K562 (cell line): ENCODE results near the gene NCBP2. TPM values are rescaled to one million over a fixed set of nuclear protein-coding genes. Genes with fewer than 3 reads are reported as not detected.

Experiments used
- ATAC-seq: fragments of 200-7000 bp; cut with Tn5 transposase; 3 replicates; pipeline ENCODE4 v1.9.1; 2020; ENCODE audit warnings: moderate library complexity
- BruUV-seq: library from RNA; stranded (reverse); fragments of 400-500 nt; replicated peaks from 2 replicates; lab custom pipeline; 2021; lab: Mats Ljungman, UMichigan
- CTCF ChIA-PET: fragments of 300-600 bp; formaldehyde crosslinking; extraction: SDS; loops from one replicate; lab custom pipeline; 2021; ENCODE audit warnings: low intra/inter-chr PET ratio; lab: Yijun Ruan, JAX
- POLR2A ChIA-PET: fragments of 300-600, 350-650 bp; sonication (Branson Sonifier 250); formaldehyde crosslinking; extraction: SDS; loops from one replicate; lab custom pipeline; 2021; ENCODE audit warnings: antibody characterized with exemption, inconsistent platforms; lab: Yijun Ruan, JAX
- DNase-seq, 4 experiments: peaks; one replicate each; pipeline versions ENCODE4 v3.0.0 to v3.0.0-alpha.2; 2011 to 2018; ENCODE audit warnings: low spot score in 3 of 4, mixed read lengths in 3 of 4; ENCODE audit errors: extremely low read depth in 1 of 4
- FAIRE-seq: peaks from 2 replicates; lab custom pipeline; 2011; peaks lifted over from hg19 to GRCh38; lab: Jason Lieb, UNC
- H2AFZ ChIP-seq: 2 replicates; pipeline ENCODE4 v1.6.0; 2011; ENCODE audit warnings: low read depth, low read length, control low read depth, inconsistent platforms
- H3K27ac ChIP-seq: fragments of 200-600 bp; 3 replicates; pipeline ENCODE4 v1.8.0; 2011; ENCODE audit warnings: low read depth, mild to moderate bottlenecking, control low read depth, inconsistent platforms, low read length, moderate library complexity, mixed read lengths; ENCODE audit errors: extremely low read depth
- H3K27me3 ChIP-seq, 2 experiments: fragments of 300-600 bp in 1 of 2; 2 replicates in 1 of 2; 3 replicates in 1 of 2; pipeline versions ENCODE4 v1.6.0 to v1.8.0; 2011; ENCODE audit warnings: inconsistent platforms in 2 of 2, low read length in 2 of 2, mild to moderate bottlenecking in 1 of 2, mixed read lengths in 1 of 2, moderate library complexity in 1 of 2; ENCODE audit not compliant: control insufficient read depth in 2 of 2, insufficient read depth in 2 of 2
- H3K36me3 ChIP-seq: fragments of 300-600 bp; 3 replicates; pipeline ENCODE4 v1.8.0; 2011; ENCODE audit warnings: mild to moderate bottlenecking, low read length, inconsistent platforms; ENCODE audit not compliant: control insufficient read depth, insufficient read depth
- H3K4me1 ChIP-seq, 2 experiments: fragments of 200-600 bp in 1 of 2; replicated peaks in 1 of 2; 2 replicates in 1 of 2; 3 replicates in 1 of 2; pipeline versions ENCODE4 v1.5.1 to v1.8.0; 2011; ENCODE audit warnings: inconsistent platforms in 2 of 2, low read length in 2 of 2, mild to moderate bottlenecking in 1 of 2, mixed read lengths in 1 of 2, moderate library complexity in 1 of 2; ENCODE audit not compliant: control insufficient read depth in 2 of 2, insufficient read depth in 2 of 2
- H3K4me2 ChIP-seq: 2 replicates; pipeline ENCODE4 v1.6.1; 2011; ENCODE audit warnings: low read length, control low read depth, inconsistent platforms, mixed read lengths; ENCODE audit not compliant: insufficient read depth
- H3K4me3 ChIP-seq: fragments of 200-600 bp; sonication (generic), shearing (Covaris generic); 2 replicates; pipeline ENCODE4 v1.5.1; 2016; ENCODE audit warnings: control low read depth, inconsistent platforms
- H3K79me2 ChIP-seq: fragments of 200-600 bp; 3 replicates; pipeline ENCODE4 v1.8.0; 2011; ENCODE audit warnings: low read length, inconsistent platforms; ENCODE audit not compliant: control insufficient read depth, insufficient read depth
- H3K9ac ChIP-seq, 2 experiments: 2 replicates each; pipeline versions ENCODE4 v1.6.0 to v1.6.1; 2011; ENCODE audit warnings: low read depth in 2 of 2, low read length in 2 of 2, control low read depth in 1 of 2, inconsistent platforms in 1 of 2, mild to moderate bottlenecking in 1 of 2, mixed read lengths in 1 of 2; ENCODE audit not compliant: insufficient read depth in 1 of 2
- H3K9me1 ChIP-seq: one replicate; pipeline ENCODE4 v1.6.0; 2011; ENCODE audit warnings: inconsistent platforms, mild to moderate bottlenecking, low read length, moderate library complexity; ENCODE audit not compliant: control insufficient read depth, insufficient read depth
- H3K9me3 ChIP-seq: replicated peaks from 2 replicates; pipeline ENCODE4 v1.5.1; 2011; ENCODE audit warnings: low read depth, low read length, inconsistent platforms; ENCODE audit not compliant: control insufficient read depth, insufficient read depth
- H4K20me1 ChIP-seq: replicated peaks from 2 replicates; pipeline ENCODE4 v1.6.1; 2011; ENCODE audit warnings: low read length, inconsistent platforms, mixed read lengths; ENCODE audit not compliant: control insufficient read depth, insufficient read depth
- CEBPB ChIP-seq: fragments of 450-650 bp; IDR thresholded peaks from 2 replicates; pipeline ENCODE4 v1.6.1; 2016; ENCODE audit warnings: missing genetic modification characterization, missing compliant biosample characterization
- CHD1 ChIP-seq: fragments of 200-600 bp; sonication (generic); IDR thresholded peaks from one replicate; pipeline ENCODE4 v1.6.1; 2012; ENCODE audit warnings: mild to moderate bottlenecking, moderate library complexity, low read length, inconsistent platforms
- ETV6 ChIP-seq, 3 experiments: fragments of 150-350 bp in 1 of 3; sonication (generic) in 1 of 3; formaldehyde crosslinking in 1 of 3; IDR thresholded peaks; 2 replicates each; pipeline versions ENCODE4 v1.6.1 to v1.8.0; 2014 to 2022; ENCODE audit warnings: borderline replicate concordance in 2 of 3, low read depth in 2 of 3, antibody characterized with exemption in 1 of 3, low read length in 1 of 3, mild to moderate bottlenecking in 1 of 3, missing genetic modification reagents in 1 of 3
- HDAC6 ChIP-seq: IDR thresholded peaks from 2 replicates; pipeline ENCODE4 v1.6.1; 2012; ENCODE audit warnings: low read depth, mild to moderate bottlenecking, control low read depth, inconsistent platforms, low read length, moderate library complexity
- SIN3A ChIP-seq, 2 experiments: fragments of 150-350 bp in 1 of 2; IDR thresholded peaks; 2 replicates each; pipeline ENCODE4 v1.6.1; 2011 to 2016; ENCODE audit warnings: borderline replicate concordance in 2 of 2, low read depth in 2 of 2, low read length in 2 of 2, mild to moderate bottlenecking in 2 of 2, moderate library complexity in 2 of 2; ENCODE audit not compliant: control insufficient read depth in 1 of 2
- SOX6 ChIP-seq: fragments of 450-650 bp; IDR thresholded peaks from 2 replicates; pipeline ENCODE4 v1.6.1; 2014; ENCODE audit warnings: mild to moderate bottlenecking
- ZFX ChIP-seq: sonication (generic); formaldehyde crosslinking; IDR thresholded peaks from 2 replicates; pipeline ENCODE4 v1.8.0; 2022; ENCODE audit warnings: mild to moderate bottlenecking, missing genetic modification reagents, moderate library complexity
- whole genome bisulfite sequencing: fragments of 100-300 bp; shearing (Covaris generic); methylation state at CpG from one replicate; pipeline ENCODE4 v1.1.6; 2016; ENCODE audit warnings: low coverage, mixed read lengths; ENCODE audit not compliant: insufficient coverage; ENCODE audit errors: missing lambda C conversion rate; 5-methylcytosine and 5-hydroxymethylcytosine counted together
- in situ Hi-C: fragments of 300-500 bp; cut with MboI; formaldehyde crosslinking; loops from 4 replicates; pipeline ENCODE4 v1.15.0; 2018; ENCODE audit warnings: inconsistent platforms, mixed read lengths
- intact Hi-C: fragments of 100-400 bp; cut with micrococcal nuclease; formaldehyde crosslinking; loops from 2 replicates; pipeline ENCODE4 v1.14.2; 2022
- polyA plus RNA-seq, 8 experiments: library from polyadenylated mRNA; depleted of rRNA in 4 of 8; stranded (reverse) in 5 of 8; unstranded in 3 of 8; fragments of >200 nt; fragmentation: Nextera tagmentation in 2 of 8; fragmentation: Illumina TruSeq in 1 of 8; extraction: Ambion mirVana in 2 of 8; extraction: Trizol in 1 of 8; gene quantifications; 2 replicates each; pipeline versions ENCODE4 v1.2.1 to v1.2.3, GENCODE V29; 2011 to 2014; ENCODE audit warnings: inconsistent platforms in 1 of 8, missing spikeins in 1 of 8
- total RNA-seq, 7 experiments: library from RNA; depleted of rRNA in 6 of 7; stranded (reverse); fragments of >200 nt in 6 of 7; fragmentation: Illumina TruSeq in 2 of 7; extraction: Trizol in 2 of 7; gene quantifications; 2 replicates each; pipeline versions ENCODE4 v1.2.1 to v1.2.3, GENCODE V29; 2011 to 2021; ENCODE audit warnings: low replicate concordance in 1 of 7
- TF ChIP-seq, protein P1 (sequence below): fragments of 250-450 bp; sonication (Bioruptor Pico); IDR thresholded peaks from 2 replicates; pipeline ENCODE4 v1.5.0; 2021
- TF ChIP-seq, protein P2 (sequence below): fragments of 250-450 bp; sonication (Bioruptor Pico); IDR thresholded peaks from 2 replicates; pipeline ENCODE4 v1.4.0; 2020; ENCODE audit warnings: mild to moderate bottlenecking, moderate library complexity, borderline replicate concordance

Gene NCBP2
- total and polyA plus RNA-seq, 9 of the 15 experiments (the other 6 are each of a cell fraction or from before 2014, with no cell fraction given): 56.4 to 102 (median 82.3) TPM

DNA sequence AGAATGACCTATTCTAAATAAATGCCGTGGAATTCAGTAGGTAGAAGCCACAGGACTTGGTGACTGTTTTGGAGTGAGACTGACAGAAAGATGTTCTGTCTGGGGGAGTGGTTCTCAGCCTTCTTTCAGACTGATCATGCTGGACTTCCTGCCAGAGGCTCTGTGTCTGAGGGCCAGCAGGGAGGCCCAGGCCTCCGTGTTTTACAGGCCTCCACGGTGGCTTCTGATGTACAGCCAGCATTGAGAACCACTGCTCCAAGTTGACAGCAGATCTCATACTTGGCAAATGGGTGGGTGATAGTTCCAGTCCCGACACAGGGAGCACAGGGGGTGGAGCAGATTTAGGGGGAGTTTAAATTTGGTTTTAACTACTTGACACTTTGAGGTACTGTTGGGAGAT, 33.0 kb upstream of the NCBP2 start:
- peaks cover 21 to 22% of the 10 kb centered on the region in 2 experiments; a peak in 4 of 5 replicates for H3K4me1 ChIP-seq
- no peak overlapping the region for H3K4me2 ChIP-seq
- no peak overlapping the region for H3K4me3 ChIP-seq
- ChIA-PET CTCF (no interaction called here), POLR2A (interaction anchor here (0.9 kb wide), 1 partner anchor 11 kb away, joined by 3 read pairs; no protein-coding TSS in a partner anchor)
- H3K27ac ChIP-seq: peak overlapping the region; percentile 17; the same call in 1 of the 3 replicates
- H3K79me2 ChIP-seq: no peaks in the 10 kb centered on the region
- no peaks in the 10 kb centered on the region; the same call in 1 of the 2 replicates for H3K9me3 ChIP-seq
- BruUV-seq: no TSS peak
- H4K20me1 ChIP-seq: no peaks in the 10 kb centered on the region
- ATAC-seq (peak; percentile 5; the same call in 1 of the 3 replicates), FAIRE-seq (no peak)
- intact Hi-C loops: no loop called here
- TF ChIP-seq, protein P1, sequence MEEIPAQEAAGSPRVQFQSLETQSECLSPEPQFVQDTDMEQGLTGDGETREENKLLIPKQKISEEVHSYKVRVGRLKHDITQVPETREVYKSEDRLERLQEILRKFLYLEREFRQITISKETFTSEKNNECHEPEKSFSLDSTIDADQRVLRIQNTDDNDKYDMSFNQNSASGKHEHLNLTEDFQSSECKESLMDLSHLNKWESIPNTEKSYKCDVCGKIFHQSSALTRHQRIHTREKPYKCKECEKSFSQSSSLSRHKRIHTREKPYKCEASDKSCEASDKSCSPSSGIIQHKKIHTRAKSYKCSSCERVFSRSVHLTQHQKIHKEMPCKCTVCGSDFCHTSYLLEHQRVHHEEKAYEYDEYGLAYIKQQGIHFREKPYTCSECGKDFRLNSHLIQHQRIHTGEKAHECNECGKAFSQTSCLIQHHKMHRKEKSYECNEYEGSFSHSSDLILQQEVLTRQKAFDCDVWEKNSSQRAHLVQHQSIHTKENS (CRISPR knock-in tag): no peak
- no peak for TF ChIP-seq HDAC6
- TF ChIP-seq ZFX: peak; percentile 28; the same call in 1 of the 2 replicates
- no peak for TF ChIP-seq SOX6
- no peak for TF ChIP-seq CEBPB
- TF ChIP-seq ETV6 (IDR thresholded peaks at IDR 0.05; ENCODE audit: borderline replicate concordance in 1 of 2, low read depth in 2 of 2, low read length in 1 of 2): no peak
- TF ChIP-seq ETV6 (CRISPR knock-in tag; IDR thresholded peaks at IDR 0.05; ENCODE audit: borderline replicate concordance): no peak
- no peak for TF ChIP-seq CHD1
- no peak for TF ChIP-seq SIN3A (IDR thresholded peaks at IDR 0.05; ENCODE audit: borderline replicate concordance in 2 of 2, control insufficient read depth in 1 of 2, low read depth in 2 of 2, low read length in 2 of 2)
- TF ChIP-seq, protein P2, sequence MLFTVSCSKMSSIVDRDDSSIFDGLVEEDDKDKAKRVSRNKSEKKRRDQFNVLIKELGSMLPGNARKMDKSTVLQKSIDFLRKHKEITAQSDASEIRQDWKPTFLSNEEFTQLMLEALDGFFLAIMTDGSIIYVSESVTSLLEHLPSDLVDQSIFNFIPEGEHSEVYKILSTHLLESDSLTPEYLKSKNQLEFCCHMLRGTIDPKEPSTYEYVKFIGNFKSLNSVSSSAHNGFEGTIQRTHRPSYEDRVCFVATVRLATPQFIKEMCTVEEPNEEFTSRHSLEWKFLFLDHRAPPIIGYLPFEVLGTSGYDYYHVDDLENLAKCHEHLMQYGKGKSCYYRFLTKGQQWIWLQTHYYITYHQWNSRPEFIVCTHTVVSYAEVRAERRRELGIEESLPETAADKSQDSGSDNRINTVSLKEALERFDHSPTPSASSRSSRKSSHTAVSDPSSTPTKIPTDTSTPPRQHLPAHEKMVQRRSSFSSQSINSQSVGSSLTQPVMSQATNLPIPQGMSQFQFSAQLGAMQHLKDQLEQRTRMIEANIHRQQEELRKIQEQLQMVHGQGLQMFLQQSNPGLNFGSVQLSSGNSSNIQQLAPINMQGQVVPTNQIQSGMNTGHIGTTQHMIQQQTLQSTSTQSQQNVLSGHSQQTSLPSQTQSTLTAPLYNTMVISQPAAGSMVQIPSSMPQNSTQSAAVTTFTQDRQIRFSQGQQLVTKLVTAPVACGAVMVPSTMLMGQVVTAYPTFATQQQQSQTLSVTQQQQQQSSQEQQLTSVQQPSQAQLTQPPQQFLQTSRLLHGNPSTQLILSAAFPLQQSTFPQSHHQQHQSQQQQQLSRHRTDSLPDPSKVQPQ (CRISPR knock-in tag): no peak
- TF ChIP-seq, all 486 proteins: peak for 1
- WGBS: 46% methylated on average over 4 of the region's 4 CpGs
- Histone ChIP-seq H2AFZ (peak overlapping the region; percentile 80), H3K27me3 (no peaks in the 10 kb centered on the region), H3K9me1 (no peaks in the 10 kb centered on the region), H3K9ac (peak overlapping the region in 1 of 2 experiments; percentile 32; a peak in 1 of 4 replicates), H3K36me3 (no peaks in the 10 kb centered on the region)
- DNase-seq: no peak
- in situ Hi-C loops: loop anchor here (10.0 to 25.0 kb wide), 3 partner anchors 209 to 537 kb away; no protein-coding TSS in a partner anchor
